Osteocyte (in vitro differentiated cells): ENCODE results near the gene PEMT. TPM values are rescaled to one million over a fixed set of nuclear protein-coding genes. Genes with fewer than 3 reads are reported as not detected.

Experiments
- DNase-seq: peaks from one replicate; pipeline ENCODE4 v3.0.0; 2021; ENCODE audit warnings: mixed read lengths; ENCODE audit not compliant: unreplicated experiment; ENCODE audit errors: extremely low spot score
- H3K27ac Mint-ChIP-seq: one replicate; pipeline ENCODE4 v1.8.0; 2021; ENCODE audit warnings: mild to moderate bottlenecking, mixed read lengths; ENCODE audit not compliant: unreplicated experiment
- H3K27me3 Mint-ChIP-seq: one replicate; pipeline ENCODE4 v1.8.0; 2021; ENCODE audit warnings: mixed read lengths; ENCODE audit not compliant: unreplicated experiment
- H3K36me3 Mint-ChIP-seq: one replicate; pipeline ENCODE4 v1.8.0; 2021; ENCODE audit warnings: mixed read lengths; ENCODE audit not compliant: unreplicated experiment
- H3K4me1 Mint-ChIP-seq: one replicate; pipeline ENCODE4 v1.8.0; 2021; ENCODE audit warnings: mixed read lengths; ENCODE audit not compliant: unreplicated experiment
- H3K4me3 Mint-ChIP-seq: one replicate; pipeline ENCODE4 v1.8.0; 2021; ENCODE audit warnings: mild to moderate bottlenecking, moderate library complexity, mixed read lengths; ENCODE audit not compliant: unreplicated experiment
- H3K9me3 Mint-ChIP-seq: one replicate; pipeline ENCODE4 v1.8.0; 2021; ENCODE audit warnings: mixed read lengths; ENCODE audit not compliant: unreplicated experiment
- total RNA-seq: library from RNA; stranded (reverse); gene quantifications from 2 replicates; pipeline ENCODE4 v1.2.1, GENCODE V29; 2021
- TF ChIP-seq, protein P1 (sequence below): fragments of 200-600 bp; sonication (generic); IDR thresholded peaks from 2 replicates; pipeline ENCODE4 v1.5.0; 2021; ENCODE audit warnings: antibody characterized with exemption, mild to moderate bottlenecking, moderate library complexity

Gene PEMT
- total RNA-seq, 1 donor from 2014 or later: 25.6 TPM

DNA sequence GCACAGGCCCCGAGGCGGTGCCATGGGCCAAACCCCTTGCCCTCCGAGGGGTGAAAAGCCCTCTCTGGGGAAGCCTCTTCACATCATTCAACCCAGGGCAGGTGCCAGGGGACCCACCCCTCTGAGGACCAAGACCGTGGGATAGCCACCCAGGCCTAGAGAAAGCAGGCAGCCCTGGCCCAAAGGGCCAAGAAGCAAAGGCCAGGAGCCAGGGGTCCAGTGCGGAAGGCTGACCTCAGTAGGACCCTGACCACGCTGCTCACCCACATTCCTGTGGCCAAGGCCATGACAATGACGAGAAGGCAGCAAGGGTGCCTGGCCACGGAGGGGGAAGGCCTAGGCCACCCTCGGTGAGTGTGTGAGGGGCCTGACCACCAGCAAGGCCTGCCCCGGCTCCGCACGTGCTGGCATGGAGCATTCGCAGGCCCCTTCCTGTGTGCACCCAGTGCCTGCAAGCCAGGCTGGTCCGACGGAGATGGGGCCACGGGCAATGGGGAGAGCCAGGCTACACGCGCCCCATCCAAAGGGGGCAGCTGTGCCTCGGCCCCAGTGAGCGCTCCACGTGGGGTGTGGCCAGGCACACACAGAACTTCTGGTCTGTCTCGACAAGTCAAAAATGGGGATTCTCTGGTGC, 70.8 kb downstream of the PEMT start:
- Mint-ChIP-seq H3K4me1 (peaks cover 24% of the 10 kb centered on the region), H3K27me3 (no peaks in the 10 kb centered on the region), H3K4me3 (no peak overlapping the region), H3K9me3 (no peaks in the 10 kb centered on the region), H3K36me3 (no peaks in the 10 kb centered on the region), H3K27ac (no peak overlapping the region)
- DNase-seq: no peak
- TF ChIP-seq, protein P1, sequence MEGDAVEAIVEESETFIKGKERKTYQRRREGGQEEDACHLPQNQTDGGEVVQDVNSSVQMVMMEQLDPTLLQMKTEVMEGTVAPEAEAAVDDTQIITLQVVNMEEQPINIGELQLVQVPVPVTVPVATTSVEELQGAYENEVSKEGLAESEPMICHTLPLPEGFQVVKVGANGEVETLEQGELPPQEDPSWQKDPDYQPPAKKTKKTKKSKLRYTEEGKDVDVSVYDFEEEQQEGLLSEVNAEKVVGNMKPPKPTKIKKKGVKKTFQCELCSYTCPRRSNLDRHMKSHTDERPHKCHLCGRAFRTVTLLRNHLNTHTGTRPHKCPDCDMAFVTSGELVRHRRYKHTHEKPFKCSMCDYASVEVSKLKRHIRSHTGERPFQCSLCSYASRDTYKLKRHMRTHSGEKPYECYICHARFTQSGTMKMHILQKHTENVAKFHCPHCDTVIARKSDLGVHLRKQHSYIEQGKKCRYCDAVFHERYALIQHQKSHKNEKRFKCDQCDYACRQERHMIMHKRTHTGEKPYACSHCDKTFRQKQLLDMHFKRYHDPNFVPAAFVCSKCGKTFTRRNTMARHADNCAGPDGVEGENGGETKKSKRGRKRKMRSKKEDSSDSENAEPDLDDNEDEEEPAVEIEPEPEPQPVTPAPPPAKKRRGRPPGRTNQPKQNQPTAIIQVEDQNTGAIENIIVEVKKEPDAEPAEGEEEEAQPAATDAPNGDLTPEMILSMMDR: no peak

- Mint-ChIP-seq H3K27me3 (no peaks in the 10 kb centered on the region), H3K4me1 (peaks cover 22% of the 10 kb centered on the region), H3K36me3 (no peaks in the 10 kb centered on the region), H3K9me3 (no peaks in the 10 kb centered on the region), H3K4me3 (no peak overlapping the region), H3K27ac (no peak overlapping the region)
- TF ChIP-seq, protein P1: no peak
- no peak for DNase-seq
Measured at GRCh38 chr17:17519886-17520285, 71.6 kb downstream of the PEMT start.

GRCh38 chr17:17518951-17519350, 72.6 kb downstream of the PEMT start:
- Mint-ChIP-seq H3K9me3 (no peaks in the 10 kb centered on the region), H3K27me3 (no peaks in the 10 kb centered on the region), H3K27ac (no peak overlapping the region), H3K4me3 (no peak overlapping the region), H3K4me1 (peaks cover 22% of the 10 kb centered on the region), H3K36me3 (no peaks in the 10 kb centered on the region)
- DNase-seq: no peak
- TF ChIP-seq, protein P1: no peak

GRCh38 chr17:17518014-17518413, 73.5 kb downstream of the PEMT start:
- Mint-ChIP-seq H3K36me3 (no peaks in the 10 kb centered on the region), H3K27me3 (no peaks in the 10 kb centered on the region), H3K4me3 (no peak overlapping the region), H3K27ac (no peak overlapping the region), H3K4me1 (peaks cover 13% of the 10 kb centered on the region), H3K9me3 (no peaks in the 10 kb centered on the region)
- no peak for DNase-seq
- TF ChIP-seq, protein P1: no peak

- TF ChIP-seq, protein P1: no peak
- H3K36me3 Mint-ChIP-seq: no peaks in the 10 kb centered on the region
- no peak for DNase-seq
- peaks cover 16% of the 10 kb centered on the region for H3K4me1 Mint-ChIP-seq
- no peak overlapping the region for H3K4me3 Mint-ChIP-seq
- H3K9me3 Mint-ChIP-seq: no peaks in the 10 kb centered on the region
- no peaks in the 10 kb centered on the region for H3K27me3 Mint-ChIP-seq
- no peak overlapping the region for H3K27ac Mint-ChIP-seq
Measured at GRCh38 chr17:17516941-17517720, 74.4 kb downstream of the PEMT start.
